Erythroblast (primary cell): ENCODE data around the gene COL25A1.
"Not testable (repeated sequence)": the region's sequence is repeated elsewhere in the genome, so short reads cannot be mapped to it uniquely, and the experiment has no call there.

Experiments
- GATA1 ChIP-seq: IDR thresholded peaks from 2 replicates; pipeline ENCODE4 v1.6.1; 2011; ENCODE audit warnings: low read depth, mild to moderate bottlenecking, control low read depth, low read length, moderate library complexity
- POLR2A ChIP-seq: IDR thresholded peaks from 2 replicates; pipeline ENCODE4 v1.6.1; 2011; ENCODE audit warnings: mild to moderate bottlenecking, low read length

GRCh38 chr4:108933925-108934324 lies 368.5 kb downstream of the COL25A1 start:
- not testable (repeated sequence) for TF ChIP-seq POLR2A, GATA1
